Measurements from ENCODE around the gene APOO.

GRCh38 chrX:23813808-23814207 lies 93.9 kb downstream of the APOO start:
- TF ChIP-seq EZH2phosphoT487 (conservative IDR thresholded peaks at IDR 0.05; ENCODE audit: low read length), result no peak
- TF ChIP-seq CTCF (IDR thresholded peaks at IDR 0.05; ENCODE audit: insufficient read depth, low read length, poor library complexity, severe bottlenecking), result no peak

Data from SU-DHL-6 (cell line).